Measurements from ENCODE around the gene ST6GALNAC3.

ST6GALNAC3 gene

GRCh38 chr1:76371941-76372340 lies 297.4 kb downstream of the ST6GALNAC3 start:
- no peak for DNase-seq

- DNase-seq = no peak
Observed at GRCh38 chr1:76374086-76374485, 299.5 kb downstream of the ST6GALNAC3 start.

GRCh38 chr1:76377247-76377646 lies 302.7 kb downstream of the ST6GALNAC3 start:
- DNase-seq = no peak

- no peak for DNase-seq
Observed at GRCh38 chr1:76379506-76379905, 305.0 kb downstream of the ST6GALNAC3 start.

GRCh38 chr1:76381450-76382097 lies 307.0 kb downstream of the ST6GALNAC3 start:
- no peak for DNase-seq

GRCh38 chr1:76388261-76388660 lies 313.7 kb downstream of the ST6GALNAC3 start:
- no peak for DNase-seq

GRCh38 chr1:76390456-76390855 lies 315.9 kb downstream of the ST6GALNAC3 start:
- DNase-seq = no peak

- no peak for DNase-seq
Observed at GRCh38 chr1:76395059-76395458, 320.5 kb downstream of the ST6GALNAC3 start.

- no peak for DNase-seq
Observed at GRCh38 chr1:76402128-76402527, 327.6 kb downstream of the ST6GALNAC3 start.

- DNase-seq = peak; percentile 35
Observed at GRCh38 chr1:76408303-76408702, 333.8 kb downstream of the ST6GALNAC3 start.

GRCh38 chr1:76410499-76410898 lies 336.0 kb downstream of the ST6GALNAC3 start:
- no peak for DNase-seq

- DNase-seq = no peak
Observed at GRCh38 chr1:76418531-76418930, 344.0 kb downstream of the ST6GALNAC3 start.

GRCh38 chr1:76419603-76420002 lies 345.1 kb downstream of the ST6GALNAC3 start:
- DNase-seq = no peak

- no peak for DNase-seq
Observed at GRCh38 chr1:76425201-76426145, 350.9 kb downstream of the ST6GALNAC3 start.

- DNase-seq = no peak
Observed at GRCh38 chr1:76426606-76427005, 352.1 kb downstream of the ST6GALNAC3 start.

GRCh38 chr1:76428028-76428427 lies 353.5 kb downstream of the ST6GALNAC3 start:
- no peak for DNase-seq

GRCh38 chr1:76430531-76430930 lies 356.0 kb downstream of the ST6GALNAC3 start:
- DNase-seq = no peak

GRCh38 chr1:76433526-76433925 lies 359.0 kb downstream of the ST6GALNAC3 start:
- no peak for DNase-seq

GRCh38 chr1:76443217-76443616 lies 368.7 kb downstream of the ST6GALNAC3 start:
- DNase-seq = peak; percentile 40

- no peak for DNase-seq
Observed at GRCh38 chr1:76444773-76445172, 370.2 kb downstream of the ST6GALNAC3 start.

GRCh38 chr1:76450229-76450628 lies 375.7 kb downstream of the ST6GALNAC3 start:
- DNase-seq = no peak

GRCh38 chr1:76463278-76463677 lies 388.7 kb downstream of the ST6GALNAC3 start:
- DNase-seq = no peak

- DNase-seq = no peak
Observed at GRCh38 chr1:76463849-76464248, 389.3 kb downstream of the ST6GALNAC3 start.

GRCh38 chr1:76465030-76465429 lies 390.5 kb downstream of the ST6GALNAC3 start:
- DNase-seq = no peak
